Ishikawa (cell line): ENCODE data around the gene B3GLCT.

Source experiments
- CEBPB ChIP-seq: IDR thresholded peaks from 2 replicates; pipeline ENCODE4 v1.6.1; 2012
- CREB1 ChIP-seq: IDR thresholded peaks from 2 replicates; pipeline ENCODE4 v1.6.1; 2012; ENCODE audit warnings: low read depth
- EGR1 ChIP-seq: IDR thresholded peaks from 2 replicates; pipeline ENCODE4 v1.6.1; 2012
- EP300 ChIP-seq: IDR thresholded peaks from 2 replicates; pipeline ENCODE4 v1.6.1; 2012; ENCODE audit warnings: borderline replicate concordance
- FOXM1 ChIP-seq: IDR thresholded peaks from 2 replicates; pipeline ENCODE4 v1.6.1; 2012; ENCODE audit warnings: low read depth, borderline replicate concordance
- NFIC ChIP-seq: IDR thresholded peaks from 2 replicates; pipeline ENCODE4 v1.6.1; 2012
- RAD21 ChIP-seq: IDR thresholded peaks from 2 replicates; pipeline ENCODE4 v1.6.1; 2012; ENCODE audit warnings: low read depth
- TAF1 ChIP-seq: IDR thresholded peaks from 2 replicates; pipeline ENCODE4 v1.6.1; 2012; ENCODE audit warnings: low read depth, mild to moderate bottlenecking
- TCF12 ChIP-seq: IDR thresholded peaks from 2 replicates; pipeline ENCODE4 v1.6.1; 2012; ENCODE audit warnings: low read depth
- TEAD4 ChIP-seq: IDR thresholded peaks from 2 replicates; pipeline ENCODE4 v1.6.1; 2012
- YY1 ChIP-seq: IDR thresholded peaks from 2 replicates; pipeline ENCODE4 v1.6.1; 2012; ENCODE audit warnings: low read depth
- ZBTB7A ChIP-seq: IDR thresholded peaks from 2 replicates; pipeline ENCODE4 v1.6.1; 2012; ENCODE audit warnings: low read depth
- TF ChIP-seq, protein P1 (sequence below): IDR thresholded peaks from 2 replicates; pipeline ENCODE4 v1.6.1; 2012; ENCODE audit warnings: low read depth, mild to moderate bottlenecking
- TF ChIP-seq, protein P2 (sequence below): IDR thresholded peaks from 2 replicates; pipeline ENCODE4 v1.6.1; 2012
- TF ChIP-seq, protein P3 (sequence below): IDR thresholded peaks from 2 replicates; pipeline ENCODE4 v1.6.1; 2012

B3GLCT gene

DNA sequence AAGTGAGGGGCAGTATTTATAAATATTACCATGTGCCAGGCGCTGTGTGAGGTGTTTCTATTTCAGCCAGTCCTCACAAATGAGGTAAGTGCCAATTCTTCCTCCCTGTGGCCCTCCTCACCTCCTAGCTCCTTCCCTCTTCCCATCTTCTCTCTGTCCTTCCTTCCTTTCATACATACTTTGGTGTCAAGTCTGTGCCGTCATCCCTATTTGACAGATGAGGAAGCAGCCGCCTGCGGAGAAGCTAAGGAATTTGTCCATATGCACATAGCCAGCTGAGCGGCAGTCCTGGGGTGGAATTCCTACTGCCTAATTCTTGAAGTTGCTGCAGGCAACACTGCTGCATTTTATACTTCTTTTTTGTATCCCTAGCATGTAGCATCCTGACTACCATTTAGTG is 150.8 kb downstream of the B3GLCT start:
- TF ChIP-seq RAD21 (no peak), NFIC (no peak), YY1 (no peak), EP300 (no peak), FOXM1 (no peak), ZBTB7A (no peak), CEBPB (no peak), CREB1 (no peak), TEAD4 (no peak), TCF12 (no peak), TAF1 (no peak), EGR1 (no peak)
- TF ChIP-seq, protein P1, sequence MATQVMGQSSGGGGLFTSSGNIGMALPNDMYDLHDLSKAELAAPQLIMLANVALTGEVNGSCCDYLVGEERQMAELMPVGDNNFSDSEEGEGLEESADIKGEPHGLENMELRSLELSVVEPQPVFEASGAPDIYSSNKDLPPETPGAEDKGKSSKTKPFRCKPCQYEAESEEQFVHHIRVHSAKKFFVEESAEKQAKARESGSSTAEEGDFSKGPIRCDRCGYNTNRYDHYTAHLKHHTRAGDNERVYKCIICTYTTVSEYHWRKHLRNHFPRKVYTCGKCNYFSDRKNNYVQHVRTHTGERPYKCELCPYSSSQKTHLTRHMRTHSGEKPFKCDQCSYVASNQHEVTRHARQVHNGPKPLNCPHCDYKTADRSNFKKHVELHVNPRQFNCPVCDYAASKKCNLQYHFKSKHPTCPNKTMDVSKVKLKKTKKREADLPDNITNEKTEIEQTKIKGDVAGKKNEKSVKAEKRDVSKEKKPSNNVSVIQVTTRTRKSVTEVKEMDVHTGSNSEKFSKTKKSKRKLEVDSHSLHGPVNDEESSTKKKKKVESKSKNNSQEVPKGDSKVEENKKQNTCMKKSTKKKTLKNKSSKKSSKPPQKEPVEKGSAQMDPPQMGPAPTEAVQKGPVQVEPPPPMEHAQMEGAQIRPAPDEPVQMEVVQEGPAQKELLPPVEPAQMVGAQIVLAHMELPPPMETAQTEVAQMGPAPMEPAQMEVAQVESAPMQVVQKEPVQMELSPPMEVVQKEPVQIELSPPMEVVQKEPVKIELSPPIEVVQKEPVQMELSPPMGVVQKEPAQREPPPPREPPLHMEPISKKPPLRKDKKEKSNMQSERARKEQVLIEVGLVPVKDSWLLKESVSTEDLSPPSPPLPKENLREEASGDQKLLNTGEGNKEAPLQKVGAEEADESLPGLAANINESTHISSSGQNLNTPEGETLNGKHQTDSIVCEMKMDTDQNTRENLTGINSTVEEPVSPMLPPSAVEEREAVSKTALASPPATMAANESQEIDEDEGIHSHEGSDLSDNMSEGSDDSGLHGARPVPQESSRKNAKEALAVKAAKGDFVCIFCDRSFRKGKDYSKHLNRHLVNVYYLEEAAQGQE: no peak
- TF ChIP-seq, protein P2, sequence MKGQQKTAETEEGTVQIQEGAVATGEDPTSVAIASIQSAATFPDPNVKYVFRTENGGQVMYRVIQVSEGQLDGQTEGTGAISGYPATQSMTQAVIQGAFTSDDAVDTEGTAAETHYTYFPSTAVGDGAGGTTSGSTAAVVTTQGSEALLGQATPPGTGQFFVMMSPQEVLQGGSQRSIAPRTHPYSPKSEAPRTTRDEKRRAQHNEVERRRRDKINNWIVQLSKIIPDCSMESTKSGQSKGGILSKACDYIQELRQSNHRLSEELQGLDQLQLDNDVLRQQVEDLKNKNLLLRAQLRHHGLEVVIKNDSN: no peak
- TF ChIP-seq, protein P3, sequence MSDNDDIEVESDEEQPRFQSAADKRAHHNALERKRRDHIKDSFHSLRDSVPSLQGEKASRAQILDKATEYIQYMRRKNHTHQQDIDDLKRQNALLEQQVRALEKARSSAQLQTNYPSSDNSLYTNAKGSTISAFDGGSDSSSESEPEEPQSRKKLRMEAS: no peak

DNA sequence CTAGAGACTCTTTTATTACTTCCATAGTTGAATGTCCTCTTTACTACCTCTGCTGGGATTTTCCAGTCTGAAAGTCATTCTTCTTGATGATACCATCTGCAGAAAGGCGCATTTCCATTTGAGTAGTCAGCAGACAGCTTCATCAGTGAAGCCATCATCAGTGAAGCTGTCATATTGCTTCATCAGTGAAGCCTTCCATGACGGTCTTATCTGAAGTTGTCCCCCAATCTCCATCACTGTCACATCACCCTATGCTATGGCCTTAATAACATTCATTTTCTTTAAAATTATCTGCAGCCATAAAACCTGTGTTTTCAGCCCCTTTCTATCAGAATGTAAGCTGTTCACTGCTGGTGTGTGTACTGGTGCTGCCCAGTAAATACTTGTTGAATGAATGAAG is 151.6 kb downstream of the B3GLCT start:
- TF ChIP-seq TEAD4 (no peak), CEBPB (no peak)

DNA sequence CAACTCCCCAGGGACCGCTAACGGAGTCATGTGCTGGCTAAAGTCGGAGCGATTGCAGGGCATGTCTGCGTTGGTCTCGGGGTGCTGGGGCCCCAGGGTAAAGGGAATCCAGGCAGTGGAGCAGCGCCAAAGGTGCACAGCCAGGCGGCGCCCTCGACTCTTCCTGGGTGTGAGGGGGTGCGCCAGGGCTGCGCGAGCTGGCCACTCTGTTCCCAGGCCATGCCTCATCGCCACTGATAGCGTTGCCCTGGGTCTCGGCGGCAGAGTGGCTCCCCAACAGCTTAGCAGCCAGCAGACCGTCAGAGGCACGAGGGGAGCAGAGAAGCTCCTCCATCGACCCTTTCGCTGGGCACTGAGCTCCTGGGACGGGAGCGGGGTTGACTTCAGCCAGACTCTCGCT is 152.7 kb downstream of the B3GLCT start:
- no peak for TF ChIP-seq ZBTB7A
- no peak for TF ChIP-seq YY1
- TF ChIP-seq CEBPB: no peak
- TF ChIP-seq TCF12: no peak
- TF ChIP-seq EGR1: no peak
- TF ChIP-seq RAD21: no peak
- TF ChIP-seq TAF1: no peak
- TF ChIP-seq EP300: no peak
- no peak for TF ChIP-seq CREB1
- TF ChIP-seq NFIC: no peak
- TF ChIP-seq, protein P2: no peak
- no peak for TF ChIP-seq TEAD4
- TF ChIP-seq FOXM1: no peak
- TF ChIP-seq, protein P3: no peak
- TF ChIP-seq, protein P1: no peak

DNA sequence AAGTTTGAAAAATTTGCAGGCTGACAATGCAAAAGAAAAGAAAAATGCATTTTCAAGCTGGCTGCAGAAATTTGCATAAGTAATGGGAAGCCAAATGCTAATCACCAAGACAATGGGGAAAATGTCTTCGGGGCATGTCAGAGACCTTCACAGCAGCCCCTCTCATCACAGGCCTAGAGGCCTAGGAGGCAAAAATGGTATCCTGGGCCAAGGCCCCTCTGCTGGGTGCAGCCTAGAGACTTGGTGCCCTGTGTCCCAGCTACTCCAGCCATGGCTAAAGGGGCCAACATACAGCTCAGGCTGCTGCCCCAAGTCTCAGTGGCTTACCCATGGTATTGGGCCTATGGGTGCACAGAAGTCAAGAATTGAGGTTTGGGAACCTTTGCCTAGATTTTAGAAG is 155.2 kb downstream of the B3GLCT start:
- TF ChIP-seq TAF1 (no peak), FOXM1 (no peak), RAD21 (no peak), TEAD4 (no peak), TCF12 (no peak), YY1 (no peak), NFIC (no peak), EP300 (no peak), ZBTB7A (no peak), EGR1 (no peak), CEBPB (no peak), CREB1 (no peak)
- TF ChIP-seq, protein P2: no peak
- TF ChIP-seq, protein P1: no peak
- TF ChIP-seq, protein P3: no peak
